Posterior cingulate gyrus (tissue), 11 donors: ENCODE data around the gene MEGF11.

Experiments
- DNase-seq, 10 donors: peaks; one replicate each; pipeline versions ENCODE4 v3.0.0 to v3.0.0-alpha.2; 2020 to 2021; ENCODE audit warnings: mixed read lengths in 3 of 10
- intact Hi-C: fragments of 100-400 bp; cut with DNase I; formaldehyde crosslinking; loops from one replicate; pipeline ENCODE4 v1.15.1; 2023

Gene MEGF11

DNA sequence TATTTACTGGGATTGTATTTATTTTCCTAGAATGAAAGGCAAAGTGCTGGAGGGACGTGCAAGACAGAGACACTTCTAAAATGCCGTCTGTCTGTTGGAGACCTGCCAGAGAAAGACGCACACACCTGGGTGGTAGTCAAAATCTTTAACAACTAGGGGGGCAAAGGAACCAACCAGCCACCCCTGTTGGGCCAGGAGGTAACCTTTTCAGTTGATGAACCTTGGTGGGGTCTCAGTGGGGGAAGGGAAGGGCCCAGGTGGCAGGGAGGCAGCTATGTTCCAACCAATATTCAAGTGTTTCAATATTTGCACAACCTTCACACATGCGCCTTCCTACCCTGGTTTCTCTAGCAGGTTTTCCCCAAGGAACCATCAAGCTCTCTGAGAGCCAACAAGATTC, 99.0 kb downstream of the MEGF11 start:
- DNase-seq: peak in 1 of 10 donors; percentile 15
- intact Hi-C loops: no loop called here

DNA sequence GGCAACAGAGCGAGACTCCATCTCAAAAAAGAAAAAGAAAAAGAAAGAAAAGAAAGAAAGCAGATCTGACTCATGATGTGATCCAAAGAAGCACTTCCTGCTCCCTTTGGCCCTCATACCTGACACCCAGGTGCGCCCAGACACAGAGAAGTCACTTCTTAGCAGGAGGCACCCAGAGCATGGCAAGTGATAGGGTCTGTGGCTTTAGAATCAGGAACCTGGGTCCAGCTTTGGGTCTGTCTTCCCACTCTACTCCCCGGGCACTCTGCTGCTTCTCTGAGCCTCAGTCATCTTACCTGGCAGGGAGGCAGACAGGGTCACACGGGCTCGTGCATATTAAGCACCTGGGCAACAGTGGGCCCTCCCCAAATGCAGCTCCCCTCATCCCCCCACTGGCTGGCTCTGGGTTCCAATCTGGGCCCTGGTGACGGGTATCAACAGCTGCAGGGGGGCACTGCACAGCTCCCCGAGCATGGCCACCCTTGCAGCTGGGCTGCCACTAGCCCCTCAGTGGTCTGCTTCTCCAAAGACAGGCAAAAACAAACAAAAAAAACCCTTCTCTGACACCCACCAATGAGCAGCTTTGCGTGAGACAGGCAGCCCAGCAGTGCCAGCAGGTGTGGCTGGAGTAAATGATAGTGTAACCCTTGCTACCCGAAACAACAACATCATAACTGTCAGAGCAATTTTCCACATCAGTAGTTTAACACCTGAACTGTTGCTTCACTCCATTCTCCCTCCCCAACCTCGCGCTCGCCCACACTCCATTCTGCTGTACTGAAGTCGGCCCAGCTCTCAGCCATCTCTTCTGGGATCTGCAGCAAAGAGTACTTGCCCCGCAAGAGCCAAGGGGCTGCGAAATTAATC, 99.8 kb downstream of the MEGF11 start:
- DNase-seq: peak in 2 of 10 donors; percentile 42 to 76
- intact Hi-C loops: no loop called here

DNA sequence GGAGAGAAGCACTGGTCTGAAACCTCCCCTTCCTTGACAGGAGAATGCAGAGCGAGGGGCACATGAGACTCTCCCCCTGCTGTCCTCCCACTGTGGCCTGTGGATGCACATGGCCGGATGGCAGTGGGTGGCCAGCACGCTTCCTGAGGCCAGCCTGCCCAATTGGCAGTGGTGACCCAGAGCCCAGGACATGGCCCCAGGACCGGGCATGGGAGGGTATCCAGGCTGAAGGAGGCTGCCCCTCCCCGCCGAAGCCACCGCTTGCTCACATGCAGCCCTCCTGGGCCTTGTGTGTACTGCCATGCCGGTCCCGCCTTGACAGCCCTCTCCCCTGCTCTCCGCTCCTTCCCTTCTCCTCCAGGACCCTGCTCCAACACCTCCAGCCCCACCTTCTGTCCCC, 100.9 kb downstream of the MEGF11 start:
- intact Hi-C loops: no loop called here
- peak in 2 of 10 donors; percentile 59 to 76 for DNase-seq

DNA sequence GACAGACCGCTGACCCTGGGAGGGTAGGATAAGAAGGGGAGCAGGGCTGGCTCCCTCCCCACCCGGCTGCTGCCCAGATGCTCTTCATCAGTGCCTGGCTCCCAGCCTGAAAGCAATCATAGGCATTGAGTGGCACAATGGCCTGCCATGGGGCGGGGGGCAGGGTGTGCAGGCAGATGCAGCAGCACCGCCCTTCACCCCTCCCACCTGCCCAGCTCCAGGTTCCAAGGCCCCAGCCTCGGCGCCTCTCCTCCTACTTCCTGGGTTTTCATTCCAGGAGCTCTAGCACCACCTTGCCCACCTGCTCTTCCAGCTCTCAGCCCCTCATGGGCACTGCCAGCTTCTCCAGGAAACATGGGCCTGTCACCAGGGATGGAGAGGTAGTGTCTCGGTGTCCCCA, 101.7 kb downstream of the MEGF11 start:
- intact Hi-C loops: no loop called here
- peak in 3 of 10 donors; percentile 20 to 85 (median 49) for DNase-seq

DNA sequence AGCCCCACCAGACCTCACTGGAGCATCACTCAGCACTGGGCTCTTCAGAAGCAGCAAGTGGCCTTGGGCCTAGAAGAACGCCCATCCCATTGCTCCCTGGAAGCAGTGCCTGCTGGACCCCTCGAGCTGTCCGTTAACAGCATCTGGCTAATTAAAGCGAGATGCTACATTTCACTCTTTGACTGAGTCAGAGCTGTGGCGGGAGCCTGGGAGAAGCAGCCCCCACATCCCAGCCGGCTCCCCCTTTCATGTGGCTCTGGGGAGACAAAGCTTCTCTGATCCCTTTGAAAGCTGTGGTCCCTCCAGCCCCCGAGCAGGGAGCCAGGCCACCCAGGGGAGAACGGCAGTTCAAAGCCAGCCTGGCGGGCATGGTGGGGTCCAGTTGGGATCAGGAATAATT, 103.7 kb downstream of the MEGF11 start:
- DNase-seq: peak in 1 of 10 donors; percentile 59
- intact Hi-C loops: no loop called here

DNA sequence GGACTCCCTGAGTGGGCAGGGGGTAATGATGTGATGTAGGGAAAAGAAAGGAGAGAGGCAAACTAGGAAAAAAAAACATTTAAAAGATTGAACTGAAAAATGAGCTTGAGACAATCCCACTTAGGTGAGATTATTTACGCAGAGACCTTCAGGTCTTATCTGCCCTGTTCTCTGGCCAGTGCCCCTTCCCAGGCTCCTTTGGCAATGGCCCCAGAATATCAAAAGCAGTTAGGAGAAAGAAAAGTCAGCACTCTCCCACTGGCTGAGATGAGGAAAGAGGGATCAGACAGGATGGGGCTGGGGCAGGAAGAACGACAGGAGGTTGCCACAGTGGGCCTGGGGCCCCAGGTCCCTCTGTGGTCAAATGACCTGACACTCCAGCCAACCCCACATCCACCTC, 105.4 kb downstream of the MEGF11 start:
- DNase-seq: no peak
- intact Hi-C loops: no loop called here

DNA sequence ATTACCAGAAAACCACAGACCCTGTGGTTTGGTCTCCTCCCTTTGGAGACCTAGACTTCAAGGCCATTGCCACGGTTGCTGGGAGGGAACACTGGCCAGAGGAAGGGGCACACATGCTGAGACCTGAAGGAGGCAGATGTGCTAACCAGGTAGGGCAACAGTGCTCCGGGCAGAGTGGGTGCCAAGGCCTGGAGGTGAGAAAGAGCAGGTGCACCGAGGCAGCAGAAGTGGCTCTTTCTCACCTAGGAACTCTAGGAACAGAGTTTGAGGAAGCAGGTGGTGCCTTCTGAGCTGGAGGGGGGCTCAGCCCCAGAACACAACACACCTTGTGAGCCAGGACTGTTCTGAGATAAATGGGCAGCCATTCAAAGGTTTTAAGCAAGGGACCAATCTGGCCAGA, 106.1 kb downstream of the MEGF11 start:
- intact Hi-C loops: no loop called here
- DNase-seq: no peak

DNA sequence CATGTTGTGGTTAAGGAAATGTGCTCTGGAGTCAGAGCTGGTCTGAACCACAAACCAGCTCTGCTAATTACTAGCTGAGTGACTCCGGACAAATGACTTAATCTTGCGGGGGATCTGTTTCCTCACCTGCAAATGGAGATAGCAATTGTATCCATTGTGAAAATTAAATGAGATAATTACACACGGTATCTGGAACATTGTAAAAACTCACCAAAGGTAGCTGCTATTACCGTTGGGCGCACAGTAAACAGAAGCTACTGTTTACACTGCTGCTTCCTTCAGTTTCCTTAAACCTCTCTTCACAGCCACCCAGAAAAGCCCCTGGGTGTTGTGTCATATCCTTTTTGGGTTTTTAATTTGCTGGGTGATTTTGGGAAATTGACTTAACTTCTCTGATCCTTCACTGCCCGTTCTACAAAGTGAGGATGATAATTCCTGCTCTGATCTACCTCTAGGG, 107.8 kb downstream of the MEGF11 start:
- intact Hi-C loops: no loop called here
- DNase-seq: no peak

DNA sequence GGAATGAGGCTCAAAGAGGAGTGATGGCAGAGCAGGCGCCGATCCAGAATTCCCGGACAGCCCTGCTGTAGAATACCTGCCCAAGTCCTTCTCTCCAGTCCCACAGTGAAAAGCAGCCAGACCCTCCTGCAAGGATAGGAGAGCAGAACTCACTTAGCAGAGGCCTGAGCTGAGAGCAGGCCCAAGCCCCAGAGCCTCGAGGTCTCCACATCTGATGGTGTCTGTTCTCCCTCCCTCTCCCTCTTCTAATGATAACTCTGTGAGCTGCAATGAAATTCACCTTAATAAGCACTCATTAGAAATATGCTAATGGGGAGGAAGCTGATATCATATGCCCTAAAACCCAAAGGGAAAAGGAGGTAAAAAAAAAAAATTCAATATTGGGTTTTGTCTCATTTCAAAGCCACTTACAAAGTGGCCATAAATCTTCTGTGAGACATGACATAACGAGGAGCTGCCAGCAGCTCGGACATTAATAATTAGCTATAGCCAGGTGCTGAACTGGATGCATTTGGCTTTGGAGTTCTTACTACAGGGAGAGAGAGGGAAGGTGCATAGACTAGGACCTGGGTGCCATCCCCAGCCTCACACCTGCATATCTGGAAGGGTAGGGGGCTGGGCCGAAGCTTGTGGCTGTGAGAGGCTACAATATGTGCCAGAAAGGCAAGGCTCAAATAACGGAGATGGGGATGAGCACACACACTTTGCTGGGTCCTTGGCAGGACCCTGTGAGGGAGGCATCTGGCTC, 108.4 kb downstream of the MEGF11 start:
- intact Hi-C loops: no loop called here
- DNase-seq: no peak

DNA sequence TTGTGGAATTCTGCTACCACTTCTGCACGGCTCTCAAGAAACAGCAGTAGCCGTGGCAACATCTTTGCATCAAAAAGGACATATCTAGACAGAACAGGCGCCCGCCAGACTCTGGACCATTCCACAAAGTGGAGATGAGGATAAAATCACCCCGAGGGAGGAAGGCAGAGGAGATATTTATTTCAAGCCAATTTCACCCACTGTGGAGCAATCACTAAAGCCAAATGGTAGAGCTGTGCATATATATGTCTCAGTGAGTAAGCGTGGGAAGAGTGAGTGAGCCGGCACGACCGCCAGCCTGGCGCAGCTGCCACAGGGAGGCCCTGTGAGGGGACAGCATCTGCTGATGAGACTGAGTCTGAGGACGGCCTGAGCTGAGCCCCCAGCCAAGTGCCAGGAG, 111.3 kb downstream of the MEGF11 start:
- peak in 8 of 10 donors; percentile 32 to 95 (median 62) for DNase-seq
- intact Hi-C loops: no loop called here

DNA sequence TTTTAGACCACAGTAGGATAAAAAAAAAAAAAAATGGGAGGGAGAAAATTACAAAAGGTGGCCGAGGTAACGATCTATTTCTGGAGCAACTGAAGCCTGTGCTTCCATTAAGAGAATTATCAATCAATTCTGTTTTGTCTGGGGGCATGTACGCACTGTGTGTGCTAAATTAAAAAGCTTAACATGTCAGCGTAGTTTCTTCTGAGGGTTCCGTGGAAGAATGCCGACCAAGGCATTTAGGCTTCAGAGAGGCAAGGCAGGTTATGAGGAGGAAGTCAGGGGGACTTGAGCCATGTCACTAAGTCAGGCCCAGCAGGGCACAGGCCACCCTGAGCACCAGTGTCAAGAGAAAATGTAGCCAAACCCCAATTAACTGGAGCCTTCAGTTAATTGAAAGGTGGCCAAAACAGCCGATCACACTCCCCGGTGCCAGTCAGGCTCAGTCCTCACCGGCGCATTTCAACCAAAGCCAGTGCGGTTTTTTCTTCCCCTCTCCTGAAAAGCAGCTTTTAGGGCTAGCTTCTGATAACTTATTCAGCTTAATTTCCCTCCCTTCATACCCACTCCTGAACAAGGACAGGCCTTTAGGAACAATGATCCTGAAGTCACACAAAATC, 113.9 kb downstream of the MEGF11 start:
- DNase-seq: no peak
- intact Hi-C loops: loop anchor here (10.0 kb wide), 1 partner anchor 155 kb away; the partner anchor contains the start of gene DIS3L

DNA sequence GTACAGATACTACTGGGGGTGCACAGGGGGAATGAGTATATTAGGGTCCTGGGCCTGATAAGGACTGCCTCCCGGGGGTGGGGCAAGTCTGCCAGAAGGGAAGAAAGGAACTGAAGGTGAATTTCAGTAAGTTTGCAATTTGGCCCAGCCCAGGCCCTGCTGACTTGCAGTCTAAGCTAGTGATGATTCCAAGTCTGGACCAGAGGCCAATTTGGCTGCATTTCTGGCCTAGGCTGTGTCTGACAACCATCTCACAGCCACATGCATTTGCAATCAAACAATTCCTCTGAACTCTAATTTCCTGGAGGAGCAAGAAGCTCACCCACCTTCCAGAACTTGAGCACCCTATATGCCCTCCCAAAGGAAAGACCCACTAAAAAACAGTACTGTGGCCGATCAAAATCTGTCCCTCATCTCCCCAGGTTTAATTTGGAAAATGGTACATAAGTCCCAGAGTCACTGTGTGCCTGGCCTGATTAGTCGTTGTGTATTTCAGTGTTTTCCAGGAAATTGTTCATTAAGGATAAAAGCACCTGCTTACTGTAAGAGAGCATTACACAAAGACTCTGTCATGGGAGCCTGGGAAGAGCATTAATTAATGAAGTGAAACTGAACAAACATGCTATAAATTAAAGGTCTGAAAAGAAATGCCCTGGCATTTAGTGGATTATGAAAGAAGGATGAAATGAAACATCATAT, 114.5 kb downstream of the MEGF11 start:
- no peak for DNase-seq
- intact Hi-C loops: loop anchor here (10.0 kb wide), 1 partner anchor 156 kb away; the partner anchor contains the start of gene DIS3L

DNA sequence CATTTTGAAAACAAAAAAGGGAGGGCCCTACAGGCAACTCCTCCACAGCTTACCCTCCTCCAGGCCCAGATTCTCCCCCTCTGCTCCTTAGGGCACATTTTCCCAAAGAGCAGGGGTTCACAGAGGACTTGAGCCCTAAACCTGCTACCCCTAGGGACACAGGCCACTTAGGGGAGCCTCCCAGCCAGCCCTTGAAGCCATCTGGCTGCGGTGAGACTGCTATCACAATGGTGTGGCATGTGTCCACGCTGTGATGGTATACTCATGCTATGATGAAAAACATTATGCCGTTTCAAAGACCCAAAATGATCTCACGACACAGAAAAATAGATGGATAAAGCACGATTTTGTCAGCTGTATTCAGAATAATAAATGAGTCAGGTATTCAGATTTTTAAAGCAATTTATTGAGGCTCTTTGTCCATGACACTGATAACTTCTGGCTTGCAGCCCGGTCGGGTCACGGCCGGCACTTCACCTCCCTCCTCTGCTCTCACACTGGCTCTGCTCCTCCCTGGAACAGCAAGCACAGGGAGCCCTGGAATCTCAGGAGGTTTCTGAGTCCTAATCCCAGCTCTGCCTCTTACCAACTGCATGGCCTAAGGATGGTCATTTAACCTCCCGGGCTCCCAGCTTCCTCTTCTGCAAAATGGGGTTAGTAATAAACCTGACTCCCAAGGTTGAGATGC, 115.3 kb downstream of the MEGF11 start:
- DNase-seq: no peak
- intact Hi-C loops: loop anchor here (10.0 kb wide), 1 partner anchor 157 kb away; the partner anchor contains the start of gene DIS3L

DNA sequence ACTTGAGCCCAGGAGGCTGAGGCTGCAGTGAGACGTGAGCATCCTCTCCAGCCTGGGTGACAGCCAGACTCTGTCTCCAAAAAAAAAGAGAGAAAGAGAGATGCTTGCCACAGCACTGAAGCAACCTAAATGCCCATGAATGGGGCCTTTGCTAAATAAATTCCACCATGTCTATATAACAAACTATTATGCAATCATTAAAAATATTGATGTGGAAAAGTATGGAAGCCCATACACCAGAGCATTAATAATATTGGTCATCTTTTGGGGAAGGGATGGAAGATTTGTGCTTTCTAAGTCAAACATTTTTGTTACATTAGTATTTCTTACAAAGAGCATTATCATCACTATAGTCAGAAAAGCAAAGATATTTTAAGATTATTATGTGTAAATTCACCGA, 116.6 kb downstream of the MEGF11 start:
- DNase-seq: no peak
- intact Hi-C loops: loop anchor here (10.0 kb wide), 1 partner anchor 158 kb away; the partner anchor contains the start of gene DIS3L

DNA sequence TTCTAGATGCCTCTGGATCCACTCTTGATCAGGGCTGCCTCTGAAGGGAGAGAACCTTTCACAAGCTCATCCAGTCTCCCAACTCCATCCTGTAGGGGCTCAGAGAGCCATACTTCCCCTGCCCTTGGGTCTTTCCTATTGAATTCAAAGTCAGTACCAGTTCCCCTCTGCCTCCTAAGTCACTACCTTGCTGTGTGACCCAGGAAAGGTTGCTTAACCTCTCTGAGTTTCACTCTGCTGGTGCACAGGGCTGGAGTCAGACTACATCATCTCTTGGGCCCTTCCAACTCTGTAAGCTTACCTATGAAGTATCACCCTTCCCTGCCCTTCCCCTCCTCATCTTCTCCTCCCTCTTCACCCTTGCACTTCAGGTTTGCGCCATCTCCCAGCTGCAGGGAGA, 117.9 kb downstream of the MEGF11 start:
- intact Hi-C loops: loop anchor here (10.0 kb wide), 1 partner anchor 159 kb away; the partner anchor contains the start of gene DIS3L
- DNase-seq: peak in 1 of 10 donors; percentile 2

DNA sequence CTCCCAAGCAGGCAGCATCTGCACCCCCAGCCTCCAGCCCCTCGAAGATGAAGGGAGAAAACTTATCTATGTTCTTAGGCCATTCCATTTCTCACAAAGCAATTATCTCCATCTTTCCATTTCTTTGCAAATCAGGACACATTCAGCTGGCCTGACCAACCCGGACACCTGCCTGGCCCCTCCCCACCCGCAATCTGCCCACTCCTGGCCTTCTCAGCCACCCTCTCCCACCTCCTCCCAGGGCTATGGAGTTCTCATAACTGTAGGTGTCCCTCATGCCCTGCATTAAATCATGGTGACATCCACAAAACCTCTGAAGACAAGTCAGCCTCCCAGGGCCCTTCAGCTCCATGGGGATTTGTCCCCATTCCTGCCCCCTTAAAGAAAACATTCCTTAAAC, 119.3 kb downstream of the MEGF11 start:
- intact Hi-C loops: loop anchor here (10.0 kb wide), 1 partner anchor 161 kb away; the partner anchor contains the start of gene DIS3L
- peak in 1 of 10 donors; percentile 67 for DNase-seq

DNA sequence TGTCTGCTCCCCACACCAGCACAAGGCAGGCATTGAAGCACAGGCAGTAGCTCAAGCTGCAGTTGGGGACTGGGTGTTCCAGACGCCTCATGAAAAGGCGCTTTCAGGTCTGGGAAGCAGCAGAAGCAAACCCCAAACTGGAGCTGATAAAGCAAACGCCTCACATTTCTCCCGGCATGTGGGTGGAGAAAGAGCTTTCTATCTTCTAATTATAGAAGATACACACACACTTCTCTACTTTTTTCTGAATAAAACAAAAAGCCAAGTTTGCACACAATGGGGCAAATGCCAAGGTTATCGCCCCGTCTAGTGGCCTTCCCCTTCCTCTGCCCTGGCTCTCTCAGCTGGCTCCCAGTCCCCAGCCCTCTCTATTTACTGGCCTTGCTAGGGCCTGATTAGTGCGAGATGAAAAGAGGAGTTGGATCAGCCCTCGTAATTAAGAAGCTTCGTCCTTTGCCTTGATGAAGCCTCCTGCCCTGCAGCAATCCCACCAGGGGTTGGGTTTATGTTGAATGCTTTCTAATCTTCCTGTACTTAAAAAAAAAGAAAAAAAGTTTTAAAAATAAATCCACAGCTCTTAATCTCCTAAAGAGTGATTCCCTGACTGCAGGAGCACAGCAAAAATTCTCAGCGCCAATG, 120.2 kb downstream of the MEGF11 start:
- intact Hi-C loops: loop anchor here (10.0 kb wide), 1 partner anchor 161 kb away; the partner anchor contains the start of gene DIS3L
- DNase-seq: peak; percentile 63 to 97 (median 80)

DNA sequence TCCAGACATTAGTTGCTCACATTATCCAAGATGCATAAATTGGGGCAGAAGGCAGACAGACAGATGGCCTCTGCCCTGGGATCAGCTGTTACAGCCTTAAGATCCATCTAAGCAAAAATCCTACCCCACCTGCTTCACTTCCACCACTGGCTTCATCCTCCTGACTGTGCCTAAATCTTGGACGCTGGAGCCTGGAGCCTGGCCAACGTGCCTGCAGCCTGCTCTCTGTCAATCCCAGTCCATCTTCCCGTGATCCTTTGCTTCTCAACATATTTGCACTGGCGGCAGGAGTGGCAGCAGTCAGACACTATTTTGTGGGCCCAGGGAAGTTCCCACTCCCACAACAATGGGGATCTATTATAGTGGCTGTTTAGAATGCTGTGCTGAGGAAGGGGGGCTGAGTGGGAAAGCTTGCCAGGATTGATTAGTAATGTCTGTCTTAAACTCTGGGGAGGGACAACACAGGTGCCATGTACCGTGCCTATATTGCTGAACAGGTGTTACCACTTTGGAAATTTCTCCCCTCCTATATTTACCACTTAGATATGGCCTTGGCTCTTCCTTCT, 121.2 kb downstream of the MEGF11 start:
- intact Hi-C loops: loop anchor here (10.0 kb wide), 1 partner anchor 162 kb away; the partner anchor contains the start of gene DIS3L
- DNase-seq: peak in 1 of 10 donors; percentile 40
